ENCODE results near the gene PNMA1. TPM values are rescaled to one million over a fixed set of nuclear protein-coding genes. Genes with fewer than 3 reads are reported as not detected.

Gene PNMA1
- total RNA-seq, 2 donors from 2014 or later = 17.1 to 18.3 TPM

- Histone ChIP-seq H3K27me3 (no peaks in the 10 kb centered on the region), H3K36me3 (peaks cover 72% of the 10 kb centered on the region), H3K4me3 (no peak overlapping the region), H3K27ac (peak overlapping the region; percentile 64 to 81), H3K9me3 (no peaks in the 10 kb centered on the region), H3K4me1 (peaks cover 0 to 75% of the 10 kb centered on the region in 2 donors)
- no peak for TF ChIP-seq CTCF (IDR thresholded peaks at IDR 0.05)
- no peak for DNase-seq (ENCODE audit: low spot score)
Observed at GRCh38 chr14:73726025-73726961, 12.1 kb upstream of the PNMA1 start.

GRCh38 chr14:73725116-73726024 lies 11.2 kb upstream of the PNMA1 start:
- no peak for DNase-seq (ENCODE audit: low spot score)
- H3K27ac ChIP-seq = peak overlapping the region; percentile 64 to 81
- no peak for TF ChIP-seq CTCF (IDR thresholded peaks at IDR 0.05)
- no peak overlapping the region for H3K4me3 ChIP-seq
- peaks cover 79% of the 10 kb centered on the region for H3K36me3 ChIP-seq
- H3K27me3 ChIP-seq = no peaks in the 10 kb centered on the region
- no peaks in the 10 kb centered on the region for H3K9me3 ChIP-seq
- peaks cover 0 to 68% of the 10 kb centered on the region in 2 donors for H3K4me1 ChIP-seq

DNA sequence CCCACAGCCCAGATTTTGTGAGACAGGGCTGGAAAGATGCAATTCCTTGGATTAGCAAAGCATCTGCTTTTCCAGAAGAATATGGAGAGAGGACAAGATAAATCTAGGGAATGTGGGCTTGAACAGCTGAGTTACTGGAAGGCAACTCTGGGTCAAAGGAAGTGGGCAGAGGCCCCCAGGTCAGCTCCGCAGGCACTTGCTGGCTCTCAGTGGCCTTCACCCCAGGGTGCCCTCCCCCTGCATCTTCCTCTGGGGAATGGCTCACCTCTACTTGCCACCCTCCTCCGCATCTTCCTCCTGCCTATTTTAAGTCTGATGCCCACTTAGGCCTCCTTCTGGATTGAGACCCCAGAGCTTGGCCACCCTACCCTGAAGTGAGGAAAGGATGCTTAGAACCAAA lies 10.5 kb upstream of the PNMA1 start:
- H3K4me3 ChIP-seq = no peak overlapping the region

DNA sequence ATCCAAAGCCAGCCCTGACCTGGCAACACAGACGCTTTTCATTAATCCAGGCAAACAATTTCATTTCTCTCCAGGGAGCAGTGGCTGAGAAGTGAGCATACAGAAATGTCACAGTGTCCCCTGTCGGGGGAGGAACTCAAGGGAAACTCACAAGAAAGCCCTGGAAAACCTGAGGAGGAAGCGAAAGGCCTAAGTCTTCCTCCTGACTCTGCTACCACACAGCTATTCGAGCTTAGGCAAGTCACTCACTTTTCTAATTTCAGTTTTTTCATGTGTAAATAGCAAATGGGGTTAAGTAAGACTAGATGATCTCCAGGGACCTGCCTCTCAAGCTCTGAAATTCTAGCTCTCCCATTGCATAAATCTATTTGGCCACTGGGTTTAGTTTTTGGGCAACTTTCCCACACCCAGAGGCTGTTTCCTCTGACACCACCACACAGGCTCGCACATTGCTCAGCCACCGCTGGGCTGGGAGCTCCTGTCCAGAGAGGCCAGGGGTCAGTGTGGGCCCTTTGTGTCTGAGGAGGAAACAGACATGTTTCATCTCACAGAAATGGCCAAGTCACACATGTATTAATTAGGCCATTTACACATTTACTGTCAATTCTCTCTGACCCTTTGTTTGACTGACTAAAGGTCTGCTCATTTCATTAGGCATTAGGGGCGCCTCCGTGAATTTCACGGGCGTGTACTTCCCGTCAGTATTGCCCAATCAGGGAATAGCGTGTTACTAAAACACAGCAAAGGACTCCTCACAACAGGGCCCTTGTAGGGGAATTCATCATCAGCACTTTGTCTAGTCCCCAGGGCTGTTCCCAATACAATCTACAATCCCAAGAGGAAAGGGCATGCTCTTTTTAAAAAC lies 9.8 kb upstream of the PNMA1 start:
- peaks cover 0 to 67% of the 10 kb centered on the region in 2 donors for H3K4me1 ChIP-seq
- peak in 1 of 2 donors; percentile 40 for TF ChIP-seq CTCF (IDR thresholded peaks at IDR 0.05)
- no peaks in the 10 kb centered on the region for H3K27me3 ChIP-seq
- H3K27ac ChIP-seq = peak overlapping the region; percentile 64 to 81
- H3K36me3 ChIP-seq = peaks cover 79% of the 10 kb centered on the region
- no peaks in the 10 kb centered on the region for H3K9me3 ChIP-seq
- DNase-seq (ENCODE audit: low spot score) = peak; percentile 93
- H3K4me3 ChIP-seq = no peak overlapping the region

More for the DNA sequence above, 10.5 kb upstream of the PNMA1 start:
- Histone ChIP-seq H3K27ac (peak overlapping the region; percentile 64 to 81), H3K9me3 (no peaks in the 10 kb centered on the region), H3K36me3 (peaks cover 79% of the 10 kb centered on the region), H3K27me3 (no peaks in the 10 kb centered on the region), H3K4me1 (peaks cover 0 to 68% of the 10 kb centered on the region in 2 donors)
- TF ChIP-seq CTCF (IDR thresholded peaks at IDR 0.05) = no peak
- no peak for DNase-seq (ENCODE audit: low spot score)

GRCh38 chr14:73723406-73723796 lies 9.2 kb upstream of the PNMA1 start:
- Histone ChIP-seq H3K27ac (peak overlapping the region; percentile 64 to 81), H3K27me3 (no peaks in the 10 kb centered on the region), H3K36me3 (peaks cover 83% of the 10 kb centered on the region), H3K4me1 (peaks cover 0 to 67% of the 10 kb centered on the region in 2 donors), H3K4me3 (no peak overlapping the region), H3K9me3 (no peaks in the 10 kb centered on the region)
- no peak for DNase-seq (ENCODE audit: low spot score)
- no peak for TF ChIP-seq CTCF (IDR thresholded peaks at IDR 0.05)
